RWPE1 (cell line): ENCODE data around the gene HK1.

Experiments used
- CTCF ChIA-PET: fragments of 350-600 bp; sonication (Branson Sonifier 250); formaldehyde crosslinking; extraction: SDS; loops from one replicate; lab custom pipeline; 2021; lab: Yijun Ruan, JAX
- POLR2A ChIA-PET: fragments of 400-600 bp; formaldehyde crosslinking; extraction: SDS; loops from one replicate; lab custom pipeline; 2020; ENCODE audit warnings: antibody characterized with exemption; ENCODE audit not compliant: low non-redundant PET; lab: Yijun Ruan, JAX
- DNase-seq: peaks from one replicate; pipeline ENCODE4 v3.0.0; 2012; ENCODE audit warnings: low spot score
- H3K27ac ChIP-seq: fragments of 450-650 bp; 2 replicates; pipeline ENCODE4 v1.5.1; 2017
- CTCF ChIP-seq: fragments of 450-650 bp; conservative IDR thresholded peaks from 2 replicates; pipeline ENCODE4 v1.5.1; 2017; ENCODE audit warnings: low read depth, mild to moderate bottlenecking

The HK1 gene

GRCh38 chr10:69265521-69265920, 12.8 kb upstream of the HK1 start:
- POLR2A ChIA-PET, result no interaction called here
- no peak overlapping the region for H3K27ac ChIP-seq
- CTCF ChIA-PET, result no interaction called here
- no peak for DNase-seq
- TF ChIP-seq CTCF, result no peak

GRCh38 chr10:69268761-69269416, 9.4 kb upstream of the HK1 start:
- POLR2A ChIA-PET, result no interaction called here
- no peak for DNase-seq
- CTCF ChIA-PET, result interaction anchor here (0.6 kb wide), 2 partner anchors 124 to 271 kb away, joined by 3 read pairs; no protein-coding TSS in a partner anchor
- no peak overlapping the region for H3K27ac ChIP-seq
- no peak for TF ChIP-seq CTCF

- CTCF ChIA-PET, result interaction anchor here (0.7 kb wide), 1 partner anchor 429 kb away, joined by 3 read pairs; no protein-coding TSS in a partner anchor
- no peak for DNase-seq
- POLR2A ChIA-PET, result no interaction called here
- H3K27ac ChIP-seq, result no peak overlapping the region
- no peak for TF ChIP-seq CTCF
Measured at GRCh38 chr10:69269761-69270160, 8.5 kb upstream of the HK1 start.

GRCh38 chr10:69270990-69271389, 7.3 kb upstream of the HK1 start:
- ChIA-PET POLR2A (no interaction called here), CTCF (no interaction called here)
- TF ChIP-seq CTCF, result no peak
- no peak for DNase-seq
- no peak overlapping the region for H3K27ac ChIP-seq

- ChIA-PET CTCF (no interaction called here), POLR2A (no interaction called here)
- H3K27ac ChIP-seq, result no peak overlapping the region
- TF ChIP-seq CTCF, result no peak
- DNase-seq, result no peak
Measured at GRCh38 chr10:69272624-69273023, 5.7 kb upstream of the HK1 start.

- DNase-seq, result no peak
- TF ChIP-seq CTCF, result no peak
- H3K27ac ChIP-seq, result no peak overlapping the region
- ChIA-PET POLR2A (no interaction called here), CTCF (no interaction called here)
Measured at GRCh38 chr10:69275444-69275843, 2.9 kb upstream of the HK1 start.
